CD4-positive, alpha-beta T cell treated with Interleukin-4 for 4 hours (primary cell): ENCODE results near the gene UBE3B.
A peak's percentile ranks its signal among the peaks of the same experiment; 100 is the strongest.

Source experiments
- DNase-seq: peaks from one replicate; pipeline ENCODE4 v3.0.0-alpha.2; 2020

UBE3B gene

GRCh38 chr12:109554761-109555160 is 77.3 kb downstream of the UBE3B start:
- DNase-seq: no peak

GRCh38 chr12:109555431-109556315 is 78.2 kb downstream of the UBE3B start:
- DNase-seq: no peak

DNA sequence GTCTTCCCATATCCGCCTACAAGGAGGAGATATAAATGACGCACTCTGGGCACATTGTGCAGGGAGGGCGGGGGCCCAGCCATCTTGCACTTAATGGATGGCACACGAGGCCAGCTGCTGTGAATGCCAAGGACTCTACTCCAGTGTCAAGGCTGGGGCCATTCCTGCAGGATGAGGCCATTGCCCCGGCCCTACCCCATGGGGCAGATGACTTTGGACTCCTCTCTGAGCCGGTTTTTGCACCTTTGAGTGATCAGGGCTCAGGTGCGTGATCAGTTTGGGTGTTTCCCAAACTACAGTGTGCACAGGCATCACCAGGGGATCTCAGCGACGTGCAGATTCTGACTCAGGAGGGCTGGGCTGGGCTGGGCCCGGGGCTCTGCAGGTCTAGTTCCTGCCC is 79.8 kb downstream of the UBE3B start:
- no peak for DNase-seq

DNA sequence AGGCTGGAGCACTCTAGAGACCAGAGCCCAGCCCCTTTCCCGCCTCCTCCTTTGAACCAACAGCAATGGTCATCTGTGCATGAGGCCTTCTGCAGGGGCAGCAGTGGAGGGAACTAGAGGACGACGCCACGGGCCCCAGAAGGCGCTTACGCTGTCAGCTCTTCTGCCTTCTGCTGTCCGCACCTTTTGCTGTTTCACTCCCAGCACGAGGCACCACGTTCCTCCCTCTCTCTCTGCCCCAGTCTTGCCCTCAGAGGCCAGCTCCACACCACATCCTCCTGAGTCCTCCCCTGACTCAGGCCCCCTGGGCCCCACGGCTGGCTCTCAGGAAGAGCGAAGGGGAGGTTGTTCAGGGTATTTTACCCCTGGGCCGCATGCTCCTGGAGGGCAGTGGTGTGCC is 80.4 kb downstream of the UBE3B start:
- DNase-seq: no peak

DNA sequence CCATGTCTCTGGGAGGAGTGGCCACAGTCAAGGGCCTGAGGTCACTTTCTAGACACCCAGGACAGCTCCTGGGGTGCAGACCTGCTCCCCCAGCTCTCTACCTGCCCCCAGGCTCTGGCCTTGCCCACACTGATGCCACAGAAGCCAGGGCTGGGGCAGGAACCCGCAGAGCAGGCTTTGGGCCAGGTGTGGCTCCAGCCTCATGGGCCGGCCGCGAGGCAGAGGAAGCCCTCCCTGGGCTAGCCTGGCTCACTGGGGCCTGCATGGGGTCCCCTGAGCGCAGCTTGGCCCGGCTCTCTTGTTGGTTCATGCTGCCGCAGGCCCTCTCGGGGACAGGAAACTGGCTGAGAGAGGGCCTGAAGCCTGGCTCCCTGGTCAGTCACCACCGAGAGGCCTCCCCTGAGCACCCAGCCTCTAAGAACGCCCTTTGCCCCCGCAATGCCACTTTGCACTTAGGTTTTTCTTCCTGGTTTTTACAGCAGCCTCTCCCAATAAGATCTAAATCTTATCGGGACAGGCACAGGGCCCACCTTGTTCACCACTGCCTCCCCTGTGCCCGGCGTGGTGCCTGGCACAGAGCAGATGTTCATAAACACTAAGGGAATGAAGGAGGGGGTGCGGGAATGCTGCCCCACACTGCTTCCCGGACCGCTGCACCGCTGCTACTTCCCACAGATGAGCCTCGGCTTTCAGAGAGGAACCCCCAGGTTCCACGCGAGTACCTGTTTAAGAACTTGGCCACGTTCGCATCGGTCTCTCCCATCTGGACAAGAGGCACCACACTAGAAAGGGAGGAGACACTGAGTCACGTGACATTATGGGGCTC is 81.2 kb downstream of the UBE3B start:
- no peak for DNase-seq

- DNase-seq: no peak
These were observed 81.7 kb downstream of the UBE3B start for GRCh38 chr12:109559200-109559505.

DNA sequence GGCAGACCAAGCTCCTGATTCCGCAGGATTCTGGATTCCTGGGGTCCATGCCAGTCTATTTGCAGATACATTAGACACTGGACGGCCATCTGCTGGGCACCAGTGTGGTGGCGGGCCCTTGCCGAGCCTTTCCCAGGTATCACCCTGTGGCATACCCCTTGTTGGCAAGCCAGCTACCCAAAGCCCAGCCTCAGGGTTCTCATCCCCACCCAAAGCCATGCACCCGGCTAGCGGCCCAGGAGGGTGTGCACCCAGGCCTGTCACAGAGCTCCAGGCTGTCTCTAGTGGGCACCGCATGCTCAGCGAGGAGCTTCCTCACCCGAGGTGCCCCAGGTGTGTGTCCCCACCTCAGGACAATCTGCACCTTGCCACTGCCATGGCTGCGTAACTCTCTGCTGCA is 82.2 kb downstream of the UBE3B start:
- no peak for DNase-seq

DNA sequence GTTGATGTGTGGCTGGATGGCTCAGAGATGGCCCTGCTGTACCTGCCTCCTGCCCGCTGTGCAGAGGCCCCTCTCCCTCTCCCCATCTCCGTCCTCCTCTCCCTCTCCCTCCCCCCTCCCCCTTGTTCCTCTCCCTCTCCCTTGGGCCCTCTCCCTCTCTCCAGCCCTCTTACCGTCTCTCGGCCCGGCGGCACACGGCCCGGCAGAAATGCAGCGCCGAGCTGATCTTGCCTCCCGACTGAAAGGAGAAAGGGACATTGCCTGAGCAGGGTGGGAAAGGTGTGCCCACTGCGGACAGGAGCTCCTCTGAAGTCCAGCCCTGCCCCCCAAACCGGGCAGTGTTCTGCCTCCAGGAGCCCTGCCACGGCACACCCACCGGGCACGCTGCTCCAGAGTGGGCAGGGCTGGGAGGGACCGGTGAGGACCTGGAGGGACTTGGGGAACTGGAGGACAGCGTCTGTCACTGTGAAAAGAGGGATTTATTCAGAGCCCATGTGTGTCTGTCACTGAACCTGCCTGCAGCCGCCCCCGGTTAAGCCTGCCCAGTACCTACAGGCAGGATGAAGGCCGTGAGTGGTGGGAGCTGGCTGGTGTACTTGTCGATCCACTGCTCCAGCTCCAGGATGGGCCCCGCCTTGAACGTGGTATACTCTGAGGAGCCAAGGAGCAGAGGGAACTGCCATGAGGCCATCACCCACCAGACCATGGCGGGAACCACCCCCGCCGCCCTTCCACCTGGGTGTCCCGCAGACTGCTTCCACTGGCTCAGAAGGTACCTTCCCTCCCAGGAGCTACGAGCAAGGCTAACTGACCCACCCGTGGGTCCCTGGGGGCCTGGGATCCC is 83.7 kb downstream of the UBE3B start:
- DNase-seq: no peak

GRCh38 chr12:109561711-109562030 is 84.2 kb downstream of the UBE3B start:
- no peak for DNase-seq

GRCh38 chr12:109562871-109563270 is 85.4 kb downstream of the UBE3B start:
- no peak for DNase-seq

DNA sequence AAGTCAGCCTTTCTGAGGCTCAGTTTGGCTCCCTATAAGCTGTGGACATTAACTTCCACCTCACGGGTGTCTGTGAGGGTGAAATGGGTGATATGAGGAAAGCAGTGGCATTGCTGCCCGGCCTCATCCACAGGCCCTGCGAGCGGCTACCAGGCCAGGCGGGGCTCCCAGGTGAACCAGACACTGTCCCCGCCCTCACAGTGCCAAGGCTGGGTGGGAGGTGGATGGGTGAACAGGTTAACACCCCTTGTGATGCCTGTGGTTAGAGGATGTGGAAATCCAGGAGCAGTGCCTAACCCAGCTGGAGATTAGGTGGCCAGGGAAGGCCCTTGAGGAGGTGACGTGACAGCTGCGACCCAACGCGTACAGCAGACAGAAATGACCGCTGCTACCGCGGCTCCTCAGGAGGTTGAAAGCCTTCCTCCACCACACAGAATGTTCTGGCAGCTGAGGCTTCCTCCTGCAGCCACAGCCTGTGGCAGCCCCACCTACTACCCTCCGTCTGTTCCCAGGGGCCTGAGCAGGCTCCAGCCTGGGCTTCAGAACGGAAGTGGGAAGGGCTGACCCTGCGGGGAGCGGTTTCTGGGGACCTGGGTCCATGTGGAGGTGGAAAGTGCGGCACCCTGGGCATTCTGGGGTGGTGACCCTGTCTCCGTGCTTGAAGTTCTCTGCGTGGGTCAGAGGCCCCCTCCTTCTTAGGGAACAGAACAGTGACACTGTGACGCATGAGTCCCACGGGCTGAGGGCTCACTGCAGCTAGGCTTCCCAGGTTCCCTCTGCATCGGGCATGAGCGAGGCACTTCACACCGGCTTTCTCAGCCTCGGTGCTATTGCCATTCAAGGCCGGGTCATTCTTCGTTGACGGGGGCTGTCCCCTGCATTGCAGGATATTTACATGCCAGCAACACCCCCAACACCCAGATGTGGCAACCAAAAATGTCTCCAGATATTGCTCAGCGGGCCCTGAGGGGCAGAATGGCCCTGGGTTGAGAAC is 86.2 kb downstream of the UBE3B start:
- DNase-seq: no peak

GRCh38 chr12:109566424-109566823 is 89.0 kb downstream of the UBE3B start:
- DNase-seq: no peak

- no peak for DNase-seq
These were observed 89.9 kb downstream of the UBE3B start for GRCh38 chr12:109567296-109567695.

DNA sequence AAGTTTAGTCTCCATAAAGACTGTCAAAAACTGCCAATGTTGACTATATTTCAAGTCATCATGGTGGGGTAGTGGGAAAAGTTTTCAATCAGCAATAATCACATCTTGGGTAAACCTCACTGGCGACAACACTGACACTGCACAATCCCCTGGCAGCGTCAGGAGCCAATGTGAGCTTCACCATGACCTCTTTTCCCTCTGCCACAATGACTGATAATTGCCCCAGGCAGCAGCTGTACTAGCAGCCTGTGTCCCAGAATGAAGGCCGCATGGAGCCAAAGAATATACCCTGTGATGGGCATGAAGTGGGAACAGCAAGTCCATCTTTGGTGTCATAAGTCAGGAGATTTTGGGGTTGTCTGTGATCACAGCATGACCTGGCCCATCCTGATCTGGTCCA is 90.5 kb downstream of the UBE3B start:
- DNase-seq: no peak

DNA sequence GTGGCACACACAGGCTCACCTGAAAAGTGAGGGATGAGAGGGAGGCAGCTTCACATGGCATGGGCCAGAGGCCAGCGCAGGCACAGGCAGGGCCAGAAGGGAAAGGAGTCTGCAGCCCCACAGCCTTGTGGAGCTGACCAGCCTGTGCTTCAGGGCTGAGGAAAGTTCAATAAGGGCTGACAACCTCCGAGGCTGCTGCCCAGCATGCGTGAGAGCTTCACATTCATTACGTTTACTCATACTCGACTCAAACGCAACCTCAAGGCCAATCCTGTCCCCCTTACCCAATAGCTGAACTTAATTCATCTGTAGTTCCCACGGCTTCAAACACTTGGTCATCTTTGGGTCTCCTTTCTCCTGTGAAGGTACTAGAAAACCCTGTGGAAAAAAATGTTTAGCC is 91.1 kb downstream of the UBE3B start:
- no peak for DNase-seq

DNA sequence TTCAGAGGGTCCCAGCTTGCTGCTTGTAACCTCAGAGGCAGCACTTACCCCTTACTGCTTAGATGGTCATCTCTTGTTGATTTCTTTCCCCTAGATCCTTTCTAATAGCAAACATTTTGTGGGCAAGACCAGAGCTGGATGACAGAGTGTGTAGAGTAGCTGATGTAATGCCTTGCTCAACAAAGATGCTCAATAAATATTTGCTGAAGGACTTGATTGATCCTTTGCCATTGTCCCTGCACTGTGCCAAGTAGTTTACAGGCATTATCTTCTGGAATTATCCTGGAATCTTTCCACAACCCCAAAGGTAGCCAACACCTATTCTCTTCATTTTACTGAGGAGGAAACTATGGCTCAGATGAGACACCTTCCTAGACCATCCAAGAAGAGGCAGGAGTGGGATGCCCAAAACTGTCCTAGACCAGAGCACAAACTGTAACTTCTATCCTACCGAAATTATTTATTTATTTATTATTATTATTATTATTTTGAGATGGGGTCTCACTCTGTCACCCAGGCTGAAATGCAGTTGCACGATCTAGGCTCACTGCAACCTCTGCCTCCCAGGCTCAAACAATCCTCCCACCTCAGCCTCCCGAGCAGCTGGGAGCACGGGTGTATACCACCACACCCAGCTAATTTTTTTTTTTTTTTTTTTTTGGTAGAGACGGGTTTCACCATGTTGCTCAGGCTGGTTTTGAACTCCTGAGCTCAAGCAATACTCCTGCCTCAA is 94.5 kb downstream of the UBE3B start:
- no peak for DNase-seq

- no peak for DNase-seq
These were observed 95.0 kb downstream of the UBE3B start for GRCh38 chr12:109572506-109572845.

GRCh38 chr12:109573029-109573913 is 95.8 kb downstream of the UBE3B start, which contains the start of the genes MMAB and MVK:
Gene MMAB, minus strand, starts transcription at chr12:109573504. Its CDS starts 24 bp downstream, at chr12:109573480.
Gene MVK, plus strand, starts transcription at chr12:109573794. Its CDS starts 1,029 bp downstream, at chr12:109574823.
- DNase-seq: peak; percentile 100

DNA sequence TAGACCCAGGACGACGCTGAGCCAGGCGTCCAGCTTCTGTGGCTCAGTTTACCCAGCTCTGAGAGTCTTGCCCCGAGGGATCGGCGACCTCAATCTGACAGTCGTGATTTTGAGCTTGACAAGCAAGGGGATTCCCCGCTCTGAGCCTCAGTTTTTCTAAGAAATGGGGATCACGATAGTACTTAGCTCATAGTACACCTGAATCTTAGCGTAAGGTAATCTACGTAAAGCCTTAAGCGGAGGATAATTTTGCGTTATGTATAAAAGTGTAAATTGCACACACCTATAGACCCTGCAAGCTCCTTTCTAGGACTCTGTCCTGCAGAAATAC is 96.4 kb downstream of the UBE3B start:
- DNase-seq: no peak

GRCh38 chr12:109575683-109576082 is 98.2 kb downstream of the UBE3B start:
- no peak for DNase-seq

DNA sequence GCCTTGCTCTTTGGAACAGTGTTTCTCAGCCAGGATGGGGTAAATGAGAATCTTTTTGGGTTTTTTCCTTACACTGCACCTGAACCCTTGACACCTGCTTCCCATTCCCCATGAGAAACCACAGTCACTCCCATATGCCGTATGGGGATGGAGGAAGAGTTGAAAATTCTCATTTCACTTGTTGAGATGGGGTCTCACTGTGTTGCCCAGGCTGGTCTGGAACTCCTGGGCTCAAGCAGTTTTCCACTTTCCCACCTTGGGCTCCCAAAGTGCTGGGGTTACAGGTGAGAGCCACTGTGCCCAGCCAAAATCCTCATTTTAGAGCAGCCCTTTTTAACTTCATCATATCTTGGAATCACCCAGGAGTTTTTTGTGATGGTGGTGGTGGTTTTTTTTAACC is 99.9 kb downstream of the UBE3B start:
- no peak for DNase-seq
